Keratinocyte (primary cell): ENCODE measurements around the gene GARIN6. TPM values are rescaled to one million over a fixed set of nuclear protein-coding genes. Genes with fewer than 3 reads are reported as not detected.

ENCODE experiments used
- DNase-seq: peaks from one replicate; pipeline ENCODE4 v3.0.0-alpha.2; 2011; ENCODE audit warnings: low read depth, missing footprints, low spot score
- FAIRE-seq: peaks from 2 replicates; lab custom pipeline; 2011; peaks lifted over from hg19 to GRCh38; lab: Jason Lieb, UNC
- H2AFZ ChIP-seq: 2 replicates; pipeline ENCODE4 v1.6.0; 2012; ENCODE audit warnings: low read length, control low read depth, inconsistent platforms; ENCODE audit not compliant: control insufficient read depth
- H3K27ac ChIP-seq: 2 replicates; pipeline ENCODE4 v1.5.1; 2011; ENCODE audit warnings: low read length; ENCODE audit not compliant: control insufficient read depth, insufficient read depth
- H3K27me3 ChIP-seq: 3 replicates; pipeline ENCODE4 v1.6.0; 2011; ENCODE audit warnings: low read length; ENCODE audit not compliant: control insufficient read depth, insufficient read depth; ENCODE audit errors: extremely low read depth
- H3K36me3 ChIP-seq, 2 experiments: 2 replicates in 1 of 2; 3 replicates in 1 of 2; pipeline ENCODE4 v1.5.1; 2011; ENCODE audit warnings: low read length in 2 of 2, mild to moderate bottlenecking in 1 of 2; ENCODE audit not compliant: control insufficient read depth in 2 of 2, insufficient read depth in 2 of 2; ENCODE audit errors: extremely low read depth in 1 of 2
- H3K4me1 ChIP-seq: 3 replicates; pipeline ENCODE4 v1.5.1; 2011; ENCODE audit warnings: low read length; ENCODE audit not compliant: control insufficient read depth, insufficient read depth; ENCODE audit errors: extremely low read depth
- H3K4me2 ChIP-seq: 3 replicates; pipeline ENCODE4 v1.6.0; 2011; ENCODE audit warnings: low read depth, low read length; ENCODE audit not compliant: control insufficient read depth, insufficient read depth; ENCODE audit errors: extremely low read depth
- H3K4me3 ChIP-seq, 3 experiments: fragments of 200-600 bp in 1 of 3; sonication (generic) in 1 of 3; 2 replicates in 2 of 3; 3 replicates in 1 of 3; pipeline ENCODE4 v1.5.1; 2011 to 2016; ENCODE audit warnings: low read length in 3 of 3, mild to moderate bottlenecking in 3 of 3, control low read depth in 2 of 3, inconsistent platforms in 1 of 3, low read depth in 1 of 3, mixed read lengths in 1 of 3, mixed run types in 1 of 3, moderate library complexity in 1 of 3; ENCODE audit not compliant: control insufficient read depth in 2 of 3, insufficient read depth in 2 of 3; ENCODE audit errors: extremely low read depth in 1 of 3
- H3K79me2 ChIP-seq: 2 replicates; pipeline ENCODE4 v1.6.0; 2012; ENCODE audit warnings: low read length; ENCODE audit not compliant: control insufficient read depth, insufficient read depth
- H3K9ac ChIP-seq: 3 replicates; pipeline ENCODE4 v1.6.0; 2011; ENCODE audit warnings: low read length; ENCODE audit not compliant: control insufficient read depth, insufficient read depth; ENCODE audit errors: extremely low read depth
- H3K9me1 ChIP-seq: 3 replicates; pipeline ENCODE4 v1.6.0; 2011; ENCODE audit warnings: low read length; ENCODE audit not compliant: control insufficient read depth, insufficient read depth; ENCODE audit errors: extremely low read depth
- H3K9me3 ChIP-seq: 2 replicates; pipeline ENCODE4 v1.5.1; 2012; ENCODE audit warnings: low read depth, low read length; ENCODE audit not compliant: control insufficient read depth
- H4K20me1 ChIP-seq: 3 replicates; pipeline ENCODE4 v1.6.0; 2011; ENCODE audit warnings: low read length; ENCODE audit not compliant: control insufficient read depth, insufficient read depth; ENCODE audit errors: extremely low read depth
- CTCF ChIP-seq, 3 experiments: IDR thresholded peaks in 1 of 3; conservative IDR thresholded peaks in 1 of 3; optimal IDR thresholded peaks in 1 of 3; 2 replicates in 2 of 3; 3 replicates in 1 of 3; pipeline versions ENCODE3 to v1.5.1; 2011; ENCODE audit warnings: low read length in 3 of 3, mild to moderate bottlenecking in 3 of 3, moderate library complexity in 2 of 3, control low read depth in 1 of 3, inconsistent platforms in 1 of 3; ENCODE audit not compliant: insufficient read depth in 2 of 3; ENCODE audit errors: extremely low read depth in 1 of 3
- EZH2 ChIP-seq: IDR thresholded peaks from one replicate; pipeline ENCODE4 v1.6.1; 2012; ENCODE audit warnings: inconsistent platforms, mild to moderate bottlenecking, low read length, moderate library complexity
- dilution Hi-C: fragments of 300-500 bp; cut with MboI; formaldehyde crosslinking; loops from one replicate; pipeline ENCODE4 v1.7.0; 2020; ENCODE audit warnings: low sequenced_read_pairs; ENCODE audit not compliant: extremely low pct_ligation_motif_present
- polyA plus RNA-seq, 5 experiments: library from polyadenylated mRNA; depleted of rRNA in 3 of 5; stranded (reverse) in 3 of 5; stranded (forward) in 1 of 5; unstranded in 1 of 5; fragments of >200 nt; gene quantifications; 1 replicate in 1 of 5; 2 replicates in 3 of 5; 3 replicates in 1 of 5; pipeline versions ENCODE4 v1.2.1 to v1.2.3, GENCODE V29; 2011 to 2012; ENCODE audit warnings: missing spikeins in 2 of 5, low read depth in 1 of 5, low replicate concordance in 1 of 5

Gene GARIN6
- polyA plus RNA-seq, 1 donor (not counting 4 experiments of a cell fraction or from before 2014, with no cell fraction given): not detected

GRCh38 chr12:99649551-99649950, 2.0 kb downstream of the GARIN6 start:
- FAIRE-seq (no peak), DNase-seq (no peak)
- H3K27ac ChIP-seq: no peak overlapping the region
- H3K9me1 ChIP-seq: no peaks in the 10 kb centered on the region
- no peaks in the 10 kb centered on the region for H3K4me1 ChIP-seq
- no peak overlapping the region for H2AFZ ChIP-seq
- H3K36me3 ChIP-seq: no peaks in the 10 kb centered on the region
- TF ChIP-seq CTCF (optimal IDR thresholded peaks at IDR 0.05 in 1 of 3, IDR thresholded peaks at IDR 0.05 in 1 of 3, conservative IDR thresholded peaks at IDR 0.05 in 1 of 3; ENCODE audit: extremely low read depth in 1 of 3, insufficient read depth in 2 of 3, low read length in 3 of 3) (peak in 1 of 3 experiments; percentile 12), EZH2 (no peak)
- dilution Hi-C loops: no loop called here
- no peak overlapping the region for H3K4me3 ChIP-seq
- no peaks in the 10 kb centered on the region for H3K9me3 ChIP-seq
- no peaks in the 10 kb centered on the region for H4K20me1 ChIP-seq
- no peaks in the 10 kb centered on the region for H3K79me2 ChIP-seq
- no peak overlapping the region for H3K4me2 ChIP-seq
- no peaks in the 10 kb centered on the region for H3K27me3 ChIP-seq
- H3K9ac ChIP-seq: no peak overlapping the region

DNA sequence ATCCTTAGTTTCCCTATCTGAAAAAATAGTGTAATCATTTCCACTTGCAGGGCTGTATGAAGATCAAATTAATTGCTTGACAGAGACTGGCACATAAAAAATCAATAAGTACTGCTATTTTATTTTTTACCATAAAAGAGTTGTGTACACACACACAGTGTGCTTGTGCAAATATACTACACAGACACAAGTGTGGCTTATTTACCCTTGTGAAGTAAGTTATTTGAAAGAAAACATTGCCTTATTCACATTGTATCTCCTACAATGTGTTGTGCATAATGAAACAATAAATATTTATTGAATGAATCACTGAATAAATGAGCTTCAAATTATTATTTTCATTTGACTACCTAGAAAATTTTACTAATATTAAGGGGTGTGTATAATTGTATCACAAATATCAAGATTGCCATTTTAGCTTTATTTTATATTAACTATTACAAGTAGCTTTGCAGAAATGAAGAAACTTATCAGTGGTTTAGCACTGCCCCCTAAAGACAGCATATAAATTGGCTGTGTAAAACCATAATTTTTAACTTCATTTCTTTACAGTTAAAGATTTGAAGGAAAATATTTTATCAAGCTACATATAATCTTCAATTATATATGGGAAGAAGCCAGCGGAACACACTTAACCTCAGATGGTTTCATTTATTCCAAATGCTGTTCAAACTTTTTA, 11.3 kb downstream of the GARIN6 start:
- Histone ChIP-seq H3K79me2 (no peaks in the 10 kb centered on the region), H3K4me1 (no peaks in the 10 kb centered on the region), H3K9ac (no peak overlapping the region), H3K27ac (no peak overlapping the region), H3K9me3 (no peaks in the 10 kb centered on the region), H3K4me2 (no peak overlapping the region), H2AFZ (no peak overlapping the region), H3K36me3 (no peaks in the 10 kb centered on the region), H3K27me3 (no peaks in the 10 kb centered on the region), H4K20me1 (no peaks in the 10 kb centered on the region), H3K9me1 (no peaks in the 10 kb centered on the region), H3K4me3 (no peak overlapping the region)
- TF ChIP-seq CTCF (optimal IDR thresholded peaks at IDR 0.05 in 1 of 3, IDR thresholded peaks at IDR 0.05 in 1 of 3, conservative IDR thresholded peaks at IDR 0.05 in 1 of 3; ENCODE audit: extremely low read depth in 1 of 3, insufficient read depth in 2 of 3, low read length in 3 of 3): no peak
- no peak for TF ChIP-seq EZH2
- DNase-seq: no peak
- FAIRE-seq: no peak
- dilution Hi-C loops: no loop called here
